ENCODE data around the gene BARX2.

BARX2 gene

DNA sequence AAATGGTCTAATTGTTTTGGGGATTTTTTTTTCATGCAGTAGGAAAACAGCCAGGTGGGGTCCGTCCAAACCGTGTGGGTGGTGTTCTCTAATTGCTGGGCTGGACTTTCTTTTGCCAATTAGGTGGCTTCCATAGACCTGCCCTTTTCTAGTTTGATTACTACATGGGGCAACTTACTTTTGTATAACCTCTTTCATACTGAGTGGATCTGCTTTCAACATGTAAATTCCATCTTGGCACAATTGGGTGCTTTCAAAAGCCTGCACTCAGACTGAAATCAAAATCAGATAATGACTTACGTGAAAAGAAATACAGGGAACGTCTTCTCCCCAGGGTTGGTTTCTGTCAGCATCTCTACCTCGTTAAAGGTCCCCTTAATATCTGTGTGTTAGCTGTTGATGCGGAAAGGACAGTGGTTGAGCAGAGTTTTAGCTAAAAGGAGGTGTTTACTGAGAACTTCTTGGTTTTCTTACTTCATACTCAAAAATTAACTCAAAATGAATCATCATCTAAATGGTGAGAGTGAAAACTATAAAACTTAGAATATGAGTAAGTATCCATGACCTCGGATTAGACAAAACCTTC is 72.1 kb downstream of the BARX2 start:
- DNase-seq (ENCODE audit: low spot score): no peak
- H3K27ac ChIP-seq: no peak overlapping the region
- POLR2A ChIA-PET (ENCODE audit: low non-redundant PET): no interaction called here
- TF ChIP-seq, protein P1, sequence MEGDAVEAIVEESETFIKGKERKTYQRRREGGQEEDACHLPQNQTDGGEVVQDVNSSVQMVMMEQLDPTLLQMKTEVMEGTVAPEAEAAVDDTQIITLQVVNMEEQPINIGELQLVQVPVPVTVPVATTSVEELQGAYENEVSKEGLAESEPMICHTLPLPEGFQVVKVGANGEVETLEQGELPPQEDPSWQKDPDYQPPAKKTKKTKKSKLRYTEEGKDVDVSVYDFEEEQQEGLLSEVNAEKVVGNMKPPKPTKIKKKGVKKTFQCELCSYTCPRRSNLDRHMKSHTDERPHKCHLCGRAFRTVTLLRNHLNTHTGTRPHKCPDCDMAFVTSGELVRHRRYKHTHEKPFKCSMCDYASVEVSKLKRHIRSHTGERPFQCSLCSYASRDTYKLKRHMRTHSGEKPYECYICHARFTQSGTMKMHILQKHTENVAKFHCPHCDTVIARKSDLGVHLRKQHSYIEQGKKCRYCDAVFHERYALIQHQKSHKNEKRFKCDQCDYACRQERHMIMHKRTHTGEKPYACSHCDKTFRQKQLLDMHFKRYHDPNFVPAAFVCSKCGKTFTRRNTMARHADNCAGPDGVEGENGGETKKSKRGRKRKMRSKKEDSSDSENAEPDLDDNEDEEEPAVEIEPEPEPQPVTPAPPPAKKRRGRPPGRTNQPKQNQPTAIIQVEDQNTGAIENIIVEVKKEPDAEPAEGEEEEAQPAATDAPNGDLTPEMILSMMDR (conservative IDR thresholded peaks at IDR 0.05; ENCODE audit: low read depth): no peak
- CTCF ChIA-PET: interaction anchor here (1.1 kb wide), 1 partner anchor 13 kb away, joined by 3 read pairs; no protein-coding TSS in a partner anchor

GRCh38 chr11:129451524-129451923 is 75.9 kb downstream of the BARX2 start:
- POLR2A ChIA-PET (ENCODE audit: low non-redundant PET): no interaction called here
- H3K27ac ChIP-seq: no peak overlapping the region
- CTCF ChIA-PET: no interaction called here
- TF ChIP-seq, protein P1 (conservative IDR thresholded peaks at IDR 0.05; ENCODE audit: low read depth): no peak
- DNase-seq (ENCODE audit: low spot score): peak; percentile 32

DNA sequence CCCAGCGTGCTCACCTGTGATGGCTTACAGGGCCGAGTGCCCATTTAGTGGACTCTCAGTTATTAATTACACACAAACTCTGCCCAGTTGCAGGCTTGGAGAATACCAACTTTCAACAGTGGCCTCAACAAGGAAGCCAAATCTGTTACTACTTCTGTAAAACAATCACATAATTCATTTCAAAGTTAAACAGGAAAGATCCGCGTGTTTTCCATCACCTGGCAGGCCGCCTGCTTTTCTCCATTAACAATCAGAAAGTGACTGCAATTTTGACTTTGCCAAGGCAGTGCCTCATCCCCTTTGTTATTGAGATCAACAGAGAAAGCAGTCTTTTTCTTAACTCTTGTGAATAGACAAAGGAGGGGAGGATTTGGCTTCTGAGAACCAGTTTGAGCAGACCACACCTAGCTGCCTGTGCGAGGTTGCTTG is 77.7 kb downstream of the BARX2 start:
- ChIA-PET POLR2A (ENCODE audit: low non-redundant PET) (no interaction called here), CTCF (no interaction called here)
- DNase-seq (ENCODE audit: low spot score): no peak
- TF ChIP-seq, protein P1 (conservative IDR thresholded peaks at IDR 0.05; ENCODE audit: low read depth): no peak
- no peak overlapping the region for H3K27ac ChIP-seq

DNA sequence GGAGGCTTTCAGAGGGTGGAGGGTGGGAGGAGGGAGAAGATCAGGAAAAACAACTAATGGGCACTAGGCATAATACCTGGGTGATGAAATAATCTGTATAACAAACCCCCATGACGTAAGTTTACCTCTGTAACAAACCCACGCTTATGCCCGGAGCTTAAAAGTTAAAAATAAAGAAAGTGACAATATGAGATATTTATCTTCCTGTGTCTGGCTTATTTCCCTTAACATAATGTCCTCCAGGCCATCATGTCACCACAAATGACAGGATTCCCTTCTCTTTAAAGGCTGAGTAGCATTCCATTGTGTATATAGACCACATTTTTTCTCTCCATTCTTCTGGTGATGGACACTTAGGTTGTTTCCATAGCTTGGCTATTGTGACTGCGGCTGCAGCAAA is 79.5 kb downstream of the BARX2 start:
- no peak for DNase-seq (ENCODE audit: low spot score)
- POLR2A ChIA-PET (ENCODE audit: low non-redundant PET): no interaction called here
- TF ChIP-seq, protein P1 (conservative IDR thresholded peaks at IDR 0.05; ENCODE audit: low read depth): no peak
- no peak overlapping the region for H3K27ac ChIP-seq
- CTCF ChIA-PET: no interaction called here

DNA sequence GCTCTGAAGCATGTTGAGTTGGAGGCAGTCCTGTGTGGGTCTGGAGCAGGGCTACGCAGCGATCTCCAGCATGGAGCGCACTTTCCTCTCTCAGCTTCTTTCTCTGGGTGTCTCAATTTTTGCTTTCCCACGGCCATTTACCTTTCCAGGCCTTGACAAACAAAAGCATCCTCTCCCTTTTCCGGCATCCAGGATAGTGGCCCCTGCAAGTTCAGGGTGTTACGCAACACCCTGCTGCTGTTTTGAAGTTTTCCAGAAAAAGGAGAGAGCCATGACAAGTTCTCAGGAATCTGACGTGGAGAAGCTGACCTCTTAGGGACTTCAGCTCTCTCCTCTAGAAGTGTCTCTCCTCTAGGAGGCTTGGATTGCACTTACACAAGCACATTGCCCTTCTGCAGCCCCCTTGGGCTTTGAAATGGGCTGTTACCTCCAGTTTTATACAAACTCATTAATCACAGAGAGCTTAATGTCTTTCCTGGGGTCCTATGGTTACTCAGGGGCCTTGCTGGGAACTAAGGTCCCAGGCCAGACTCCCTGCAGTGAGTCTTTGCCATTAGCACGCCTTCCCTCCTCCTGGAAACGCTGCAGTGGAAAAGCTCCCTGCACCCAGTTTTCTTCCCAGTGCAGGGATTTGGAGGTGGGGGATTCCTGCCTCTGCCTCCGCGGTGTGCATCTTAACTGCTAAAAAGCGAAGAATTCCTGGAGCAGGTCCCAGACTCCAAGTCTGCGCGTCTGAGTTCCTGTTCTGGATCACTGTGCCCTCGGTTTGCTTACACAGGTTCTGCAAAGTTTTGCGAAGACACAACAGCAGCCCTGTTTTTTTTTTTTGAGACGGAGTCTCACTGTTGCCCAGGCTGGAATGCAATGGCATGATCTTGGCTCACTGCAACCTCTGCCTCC is 80.4 kb downstream of the BARX2 start:
- TF ChIP-seq, protein P1 (conservative IDR thresholded peaks at IDR 0.05; ENCODE audit: low read depth): no peak
- POLR2A ChIA-PET (ENCODE audit: low non-redundant PET): no interaction called here
- CTCF ChIA-PET: no interaction called here
- H3K27ac ChIP-seq: no peak overlapping the region
- DNase-seq (ENCODE audit: low spot score): no peak

DNA sequence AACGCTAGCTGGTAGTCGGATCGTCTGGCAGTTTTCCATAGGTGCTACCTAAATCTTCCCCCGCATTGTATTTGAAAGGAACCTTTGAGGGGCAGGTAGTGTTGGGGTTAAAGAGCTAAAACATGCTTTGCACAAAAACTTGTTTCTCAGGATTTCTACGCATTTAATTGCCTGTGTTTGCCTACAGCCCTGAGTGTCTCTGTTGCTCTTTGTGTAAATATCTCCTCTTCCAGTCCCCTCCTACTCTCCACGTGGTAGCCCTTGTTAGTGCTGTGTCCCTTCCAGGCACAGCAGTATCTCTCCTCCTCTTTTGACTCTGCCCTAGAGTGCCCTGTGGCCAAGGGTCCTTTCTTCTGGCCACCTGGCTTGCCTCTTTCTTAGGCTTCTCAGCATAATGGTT is 81.7 kb downstream of the BARX2 start:
- ChIA-PET POLR2A (ENCODE audit: low non-redundant PET) (no interaction called here), CTCF (interaction anchor here (1.4 kb wide), 1 partner anchor 81 kb away, joined by 3 read pairs; no protein-coding TSS in a partner anchor)
- TF ChIP-seq, protein P1 (conservative IDR thresholded peaks at IDR 0.05; ENCODE audit: low read depth): no peak
- DNase-seq (ENCODE audit: low spot score): no peak
- H3K27ac ChIP-seq: no peak overlapping the region
